Measurements from ENCODE around the gene TSPAN4.

TSPAN4 gene, protein sequence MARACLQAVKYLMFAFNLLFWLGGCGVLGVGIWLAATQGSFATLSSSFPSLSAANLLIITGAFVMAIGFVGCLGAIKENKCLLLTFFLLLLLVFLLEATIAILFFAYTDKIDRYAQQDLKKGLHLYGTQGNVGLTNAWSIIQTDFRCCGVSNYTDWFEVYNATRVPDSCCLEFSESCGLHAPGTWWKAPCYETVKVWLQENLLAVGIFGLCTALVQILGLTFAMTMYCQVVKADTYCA

DNA sequence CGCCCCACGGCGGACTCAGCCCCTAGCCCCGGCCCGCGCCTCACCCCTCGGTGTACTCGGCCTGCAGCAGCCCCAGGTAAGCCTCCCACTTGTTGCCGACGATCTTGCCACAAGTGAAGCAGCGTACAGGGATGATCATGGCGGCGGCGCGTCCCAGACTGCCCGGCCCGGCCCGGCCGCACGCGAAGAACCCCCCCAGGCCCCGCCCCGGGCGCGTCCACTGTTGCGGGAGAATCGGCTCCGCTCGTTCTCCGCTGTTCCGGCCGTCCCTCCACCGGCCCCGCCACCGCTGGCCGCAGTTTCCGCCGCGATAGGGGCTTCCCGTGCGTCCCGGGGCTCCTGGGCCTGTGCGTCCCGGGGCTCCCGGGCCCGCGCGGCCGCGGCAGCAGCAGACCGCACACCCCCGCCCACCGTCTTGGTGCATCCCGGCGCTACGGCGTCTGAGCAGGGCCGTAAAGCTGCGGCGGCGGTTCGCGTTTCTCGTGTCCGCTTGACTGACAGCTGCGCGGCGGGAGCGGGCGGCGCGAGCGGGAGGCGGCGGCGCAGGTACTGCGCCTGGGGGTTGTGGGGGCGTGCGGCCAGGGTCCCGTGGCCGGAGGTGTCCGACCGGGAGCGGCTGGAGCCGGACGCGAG, at the start of gene TSPAN4, which contains the start of gene POLR2L:
Gene TSPAN4, plus strand, starts transcription at position 483 of the 633 bp plus-strand sequence. CDS start 7,453 bp downstream, outside the sequence.
Gene POLR2L, minus strand, starts transcription at position 160 of the 633 bp plus-strand sequence. Its CDS starts 21 bp downstream, at position 139.
- in situ Hi-C loops (cut with MboI; ENCODE audit: low sequenced_read_pairs), result no loop called here

DNA sequence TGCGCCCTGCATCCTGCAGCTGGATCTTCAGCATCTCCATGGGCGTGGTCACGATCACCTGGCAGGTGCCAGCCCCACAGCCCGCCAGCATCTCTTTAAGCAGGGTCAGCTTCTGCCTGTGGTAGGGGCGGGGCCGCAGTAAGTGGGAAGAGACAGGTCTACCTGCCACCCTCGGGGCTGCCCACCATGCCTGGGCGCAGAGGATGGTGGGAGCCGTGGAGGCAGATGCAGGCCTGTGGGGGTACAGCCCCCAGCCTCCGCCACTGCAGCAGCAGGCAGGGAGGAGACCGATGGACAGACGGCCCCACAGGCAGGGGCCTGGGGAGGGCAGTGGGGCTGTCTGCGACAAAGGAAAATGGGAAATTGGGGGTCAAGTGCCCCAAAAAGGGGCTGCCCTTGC, 49.8 kb upstream of the TSPAN4 start:
- in situ Hi-C loops (cut with MboI; ENCODE audit: low sequenced_read_pairs), result no loop called here

DNA sequence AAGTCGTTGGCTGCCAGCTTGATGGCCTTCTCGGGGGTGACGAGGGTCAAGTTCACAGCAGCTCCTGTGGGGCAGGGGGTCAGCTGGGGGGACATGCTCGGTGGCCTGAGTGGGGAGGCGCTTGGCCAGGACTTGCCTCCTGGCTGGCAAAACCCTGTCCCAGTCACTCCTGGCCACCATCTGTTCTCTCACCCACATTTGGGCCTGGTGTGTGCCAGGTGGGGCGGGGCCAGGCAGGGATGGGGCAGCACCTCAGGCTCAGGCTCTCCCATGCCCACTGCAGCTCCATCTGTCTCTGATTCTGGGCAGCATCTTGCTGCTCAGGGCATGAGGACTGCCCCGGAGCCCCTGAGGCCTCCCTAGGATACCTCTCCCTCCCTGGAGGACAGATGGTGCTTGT, 49.1 kb upstream of the TSPAN4 start:
- in situ Hi-C loops (cut with MboI; ENCODE audit: low sequenced_read_pairs), result no loop called here

DNA sequence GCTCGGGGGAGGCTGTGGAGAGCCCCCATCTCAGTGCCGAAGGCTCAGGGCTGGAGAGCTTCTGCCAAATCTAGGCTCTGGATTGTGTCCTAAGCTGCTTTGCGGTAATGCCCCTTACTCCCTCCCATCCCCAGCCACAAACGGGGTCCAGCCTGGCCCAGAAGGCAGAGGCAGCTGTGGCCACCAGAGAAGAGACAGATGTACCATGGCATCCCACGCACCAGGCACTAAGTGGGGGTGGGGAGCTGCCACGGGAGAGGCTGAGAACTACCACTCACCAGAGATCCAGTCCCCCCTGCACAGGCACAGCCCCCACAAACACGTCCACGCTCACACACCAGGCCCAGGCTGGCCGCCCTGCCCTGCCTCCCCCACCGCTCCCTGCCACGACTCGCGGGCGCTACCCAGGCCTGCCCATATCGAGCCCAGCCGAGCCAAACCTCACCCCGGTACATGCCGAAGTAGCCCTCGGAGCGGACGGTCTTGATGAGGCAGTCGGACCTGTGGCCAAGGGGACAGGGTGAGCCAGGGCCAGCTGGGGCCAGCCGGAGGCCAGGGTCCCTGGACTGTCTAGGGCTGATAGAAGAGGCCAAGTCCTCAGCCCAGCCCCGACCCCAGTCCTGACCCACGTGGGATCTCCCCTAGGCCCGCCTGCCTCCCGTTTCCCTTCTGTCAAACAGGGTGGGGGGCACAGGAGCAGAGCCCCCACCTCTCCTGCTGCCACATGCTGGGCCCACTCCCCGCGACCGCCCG, 48.5 kb upstream of the TSPAN4 start:
- in situ Hi-C loops (cut with MboI; ENCODE audit: low sequenced_read_pairs), result no loop called here

DNA sequence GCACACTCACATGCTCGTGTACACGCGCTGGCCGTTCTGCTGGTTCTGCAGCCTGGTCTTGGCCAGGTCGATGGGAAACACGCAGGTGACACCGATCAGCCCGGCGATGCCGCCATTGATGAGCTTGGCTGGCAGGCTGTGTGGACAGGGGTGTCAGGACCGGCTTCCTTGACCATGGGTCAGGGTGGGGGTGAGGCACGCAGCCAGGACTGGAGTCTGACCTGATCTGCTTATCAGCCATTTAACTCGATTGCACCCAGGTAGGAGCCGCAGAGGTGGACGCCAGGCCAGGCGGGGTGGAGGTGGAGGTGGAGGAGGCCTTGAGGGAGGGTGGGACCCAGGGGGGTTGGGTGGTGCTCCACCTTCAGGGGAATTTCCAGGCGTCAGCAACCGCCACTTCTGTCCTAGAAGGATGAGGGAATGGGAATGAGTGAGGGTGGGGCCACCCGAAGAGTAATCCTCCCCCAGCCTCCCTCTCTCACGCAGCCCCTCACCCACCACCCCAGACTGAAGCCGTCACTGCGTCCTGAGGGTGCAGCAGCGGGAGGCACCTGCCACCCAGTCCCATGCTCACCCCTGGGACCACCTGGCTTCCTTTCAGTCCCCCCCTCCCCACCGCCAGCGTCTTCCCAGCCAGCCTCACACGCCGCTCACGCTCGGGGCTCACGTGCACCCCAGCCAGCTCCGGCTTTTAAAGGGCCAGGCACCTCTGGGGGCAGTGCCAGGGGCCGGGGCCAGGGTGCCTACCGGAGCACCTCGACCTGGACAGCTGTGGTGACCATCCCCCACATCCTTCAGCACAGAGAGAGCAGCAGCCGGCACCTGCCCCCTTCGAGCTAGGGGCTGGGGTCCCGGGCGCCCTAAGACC, 47.7 kb upstream of the TSPAN4 start:
- in situ Hi-C loops (cut with MboI; ENCODE audit: low sequenced_read_pairs), result no loop called here

DNA sequence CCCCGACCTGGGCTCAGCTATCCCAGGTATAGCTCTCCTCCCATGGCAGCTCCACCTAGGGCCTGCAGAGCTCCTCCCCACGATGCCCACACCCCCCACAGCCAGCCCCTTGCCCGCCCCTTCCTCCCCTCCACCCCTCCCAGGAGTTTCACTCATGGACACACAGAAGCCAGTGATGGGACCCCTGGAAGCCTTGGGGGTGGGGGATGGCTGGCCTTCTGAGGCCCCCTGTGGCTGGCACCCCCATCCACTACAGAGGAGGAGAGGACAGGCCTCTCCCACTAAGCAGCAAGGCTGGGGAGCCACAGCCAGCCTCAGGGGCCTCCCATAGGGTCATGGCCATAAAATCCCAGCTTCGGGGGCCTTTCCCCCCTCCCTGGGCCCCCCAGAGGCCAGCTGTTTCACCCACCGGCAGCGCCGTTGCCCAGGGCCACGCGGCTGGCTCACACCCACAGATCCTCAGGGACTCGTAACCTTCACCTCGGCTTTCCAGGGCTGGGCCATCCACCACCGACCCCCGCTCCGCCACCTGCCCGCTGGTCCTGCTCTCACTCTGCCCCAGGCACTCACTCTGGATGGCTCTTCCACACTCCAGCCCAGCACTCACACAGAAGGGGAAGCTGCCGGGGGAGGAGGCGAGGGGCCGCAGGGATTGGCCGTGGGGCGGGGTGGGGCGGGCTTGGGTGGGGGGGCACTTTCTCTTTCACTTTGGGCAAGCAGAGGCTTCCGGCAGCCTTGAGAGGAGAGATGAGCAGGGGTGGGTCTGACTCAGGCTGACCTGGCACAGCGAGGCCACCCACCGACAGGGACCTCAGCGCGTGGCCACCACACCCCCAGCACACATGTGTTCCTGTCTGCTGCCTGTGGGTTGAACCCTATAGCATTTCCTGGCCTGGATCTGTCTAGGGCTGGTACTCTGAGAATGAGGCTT, 46.8 kb upstream of the TSPAN4 start:
- in situ Hi-C loops (cut with MboI; ENCODE audit: low sequenced_read_pairs), result no loop called here

DNA sequence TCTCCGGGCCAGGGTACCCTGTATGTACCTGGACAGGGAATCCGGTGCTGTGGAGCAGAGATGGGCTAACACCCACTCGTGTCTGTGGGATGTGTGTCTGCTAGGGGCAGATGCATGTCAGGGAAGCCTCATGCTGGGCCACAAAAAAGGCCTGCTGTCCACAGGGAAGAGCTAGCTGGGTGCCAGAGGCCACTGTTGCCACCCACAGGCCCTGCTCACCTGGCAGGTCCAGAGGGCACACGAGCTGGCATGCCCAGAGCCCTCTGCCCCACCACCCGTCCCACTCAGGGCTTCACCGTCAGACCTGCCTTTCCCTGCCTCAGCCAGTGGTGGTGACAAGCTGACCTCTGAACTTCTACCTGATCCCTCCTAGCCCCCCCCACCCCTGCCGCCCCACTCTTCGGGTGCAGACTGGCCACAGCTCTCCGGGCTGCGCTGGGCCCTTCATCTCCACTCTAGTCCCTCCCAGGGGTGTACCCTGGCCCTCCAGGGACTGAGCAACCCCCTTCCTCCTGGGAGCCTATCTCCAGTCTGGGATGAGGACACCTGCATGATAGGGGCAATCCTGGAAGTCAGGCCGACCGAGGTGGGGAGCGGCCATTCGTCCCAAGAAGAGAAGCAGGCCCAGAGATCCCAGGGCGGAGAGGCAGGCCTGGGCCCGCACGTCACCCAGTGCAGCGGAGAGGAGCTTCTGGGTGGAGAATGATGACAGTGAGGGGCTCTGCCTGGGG, 45.9 kb upstream of the TSPAN4 start:
- in situ Hi-C loops (cut with MboI; ENCODE audit: low sequenced_read_pairs), result no loop called here

DNA sequence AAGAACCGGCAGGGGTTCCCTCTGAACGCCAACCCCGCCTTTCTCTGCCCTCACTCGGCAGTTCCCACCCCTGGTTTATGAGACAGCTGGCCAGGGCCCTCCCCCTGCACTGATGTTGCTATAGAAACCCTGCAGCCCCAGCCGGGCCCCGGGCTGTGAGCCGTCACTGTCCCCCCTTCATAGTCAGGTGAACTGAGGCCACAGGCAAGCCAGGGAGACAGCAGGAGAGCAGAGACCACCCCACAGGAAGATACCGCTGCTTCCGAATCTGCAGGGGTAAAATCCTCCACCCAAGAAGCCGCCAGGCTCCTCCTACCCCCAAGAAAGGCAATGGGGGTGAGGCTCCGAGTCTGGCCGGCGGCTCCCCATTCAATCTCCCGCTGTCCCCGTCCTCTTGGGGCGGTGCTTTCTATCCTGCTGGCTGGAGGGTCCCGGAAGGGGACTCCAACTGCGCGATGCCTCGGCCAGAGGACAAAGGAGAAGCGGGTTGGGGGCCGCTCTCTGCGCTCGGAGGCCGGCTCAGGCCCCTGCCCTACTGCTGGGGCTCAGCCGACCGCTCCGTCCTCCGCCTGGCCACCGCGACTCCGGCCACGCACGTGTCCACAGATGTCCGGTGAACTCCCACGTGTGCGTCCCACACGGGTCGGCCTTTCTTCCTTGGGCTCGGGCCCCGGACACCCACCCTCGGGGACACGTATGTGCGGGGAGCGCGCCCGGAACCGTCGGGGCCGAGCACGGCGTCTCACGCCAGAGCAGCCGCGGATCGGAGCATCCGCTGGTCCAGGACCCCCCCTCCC, 45.2 kb upstream of the TSPAN4 start:
- in situ Hi-C loops (cut with MboI; ENCODE audit: low sequenced_read_pairs), result no loop called here

DNA sequence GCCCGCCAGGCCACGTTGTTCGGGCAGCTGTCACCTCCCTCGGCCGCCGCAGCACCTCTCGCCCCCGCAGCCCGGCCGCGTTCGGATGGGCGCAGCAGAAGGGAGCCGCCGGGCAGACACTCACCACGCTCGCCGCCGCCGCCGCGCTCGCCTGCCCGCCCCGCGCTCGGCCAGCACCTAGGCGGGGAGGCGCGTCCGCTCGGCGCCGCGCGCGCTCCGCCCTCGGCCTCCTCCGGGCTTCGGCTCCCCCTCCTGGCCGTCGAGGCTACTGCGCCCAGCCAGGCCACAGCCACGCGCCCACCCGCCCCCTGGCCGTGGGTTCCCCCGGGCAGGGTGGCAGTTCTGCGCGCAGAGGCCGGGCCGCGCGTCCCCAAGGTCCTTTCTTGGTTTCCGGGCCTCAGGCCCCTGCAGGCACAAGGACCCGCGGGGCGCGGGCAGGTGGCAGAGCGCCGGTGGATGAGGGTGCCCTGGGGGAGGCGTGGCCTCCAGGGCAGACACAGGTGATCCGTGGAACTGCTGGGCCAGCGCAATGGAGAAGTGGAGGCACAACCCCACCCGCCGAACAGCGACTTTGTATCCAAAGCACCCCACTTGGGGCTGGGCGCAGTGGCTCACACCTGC, 44.4 kb upstream of the TSPAN4 start, which contains the start of gene SLC25A22:
Gene SLC25A22, minus strand, starts transcription at position 189 of the 621 bp plus-strand sequence. CDS start 3,275 bp downstream, outside the sequence.
- in situ Hi-C loops (cut with MboI; ENCODE audit: low sequenced_read_pairs), result no loop called here

DNA sequence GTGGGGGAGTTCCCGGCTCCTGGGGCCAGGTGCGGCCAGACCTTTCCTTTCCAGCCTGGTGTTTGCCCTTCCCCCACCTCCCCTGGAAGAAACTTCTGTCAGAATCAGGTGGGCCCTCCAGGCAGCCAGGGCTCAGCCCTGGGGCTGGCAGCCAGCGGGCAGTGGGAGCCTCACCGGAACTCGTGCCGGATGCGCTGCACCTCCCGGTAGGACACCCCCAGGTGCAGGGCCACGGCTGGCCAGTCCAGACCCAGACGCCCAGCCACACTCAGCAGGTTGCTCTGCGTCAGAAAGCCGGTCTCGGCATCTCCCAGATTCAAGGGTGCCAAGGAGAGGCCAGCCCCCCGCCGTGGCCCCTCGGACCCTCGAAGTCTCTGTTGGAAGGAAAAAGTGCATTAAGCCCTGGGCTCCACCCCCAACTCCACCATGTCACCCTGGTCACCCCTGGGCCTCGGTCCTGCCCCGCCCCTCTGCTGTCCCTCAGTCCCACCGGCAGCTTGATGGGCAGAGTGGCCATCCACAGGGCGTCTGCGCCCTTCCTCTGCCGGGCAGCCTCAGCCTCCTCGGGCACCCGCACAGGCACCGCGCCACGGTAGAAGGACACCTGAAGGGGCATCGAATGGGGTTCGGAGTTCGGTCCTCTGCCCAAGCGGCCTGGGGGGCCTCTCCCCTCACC, 42.9 kb upstream of the TSPAN4 start:
- in situ Hi-C loops (cut with MboI; ENCODE audit: low sequenced_read_pairs), result no loop called here

DNA sequence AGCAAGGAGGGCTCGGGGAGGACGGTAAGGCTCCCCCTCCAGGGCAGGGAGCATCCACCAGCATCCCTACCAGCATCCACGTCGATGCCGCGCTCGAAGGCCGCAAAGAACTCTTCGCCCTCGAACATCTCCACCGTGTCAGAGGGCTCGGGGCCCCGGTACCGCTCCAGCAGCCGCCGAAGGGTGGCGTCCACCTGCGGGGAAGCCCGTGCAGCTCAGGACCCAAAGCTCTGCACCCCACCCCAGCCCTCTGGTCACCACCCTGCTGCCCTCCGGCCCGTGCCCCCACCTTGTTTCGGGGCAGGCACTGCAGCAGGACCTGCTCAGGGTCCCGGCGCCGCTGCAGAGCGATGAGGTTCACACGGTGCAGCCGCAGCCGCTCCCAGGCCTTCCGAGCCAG, 42.2 kb upstream of the TSPAN4 start:
- in situ Hi-C loops (cut with MboI; ENCODE audit: low sequenced_read_pairs), result no loop called here

DNA sequence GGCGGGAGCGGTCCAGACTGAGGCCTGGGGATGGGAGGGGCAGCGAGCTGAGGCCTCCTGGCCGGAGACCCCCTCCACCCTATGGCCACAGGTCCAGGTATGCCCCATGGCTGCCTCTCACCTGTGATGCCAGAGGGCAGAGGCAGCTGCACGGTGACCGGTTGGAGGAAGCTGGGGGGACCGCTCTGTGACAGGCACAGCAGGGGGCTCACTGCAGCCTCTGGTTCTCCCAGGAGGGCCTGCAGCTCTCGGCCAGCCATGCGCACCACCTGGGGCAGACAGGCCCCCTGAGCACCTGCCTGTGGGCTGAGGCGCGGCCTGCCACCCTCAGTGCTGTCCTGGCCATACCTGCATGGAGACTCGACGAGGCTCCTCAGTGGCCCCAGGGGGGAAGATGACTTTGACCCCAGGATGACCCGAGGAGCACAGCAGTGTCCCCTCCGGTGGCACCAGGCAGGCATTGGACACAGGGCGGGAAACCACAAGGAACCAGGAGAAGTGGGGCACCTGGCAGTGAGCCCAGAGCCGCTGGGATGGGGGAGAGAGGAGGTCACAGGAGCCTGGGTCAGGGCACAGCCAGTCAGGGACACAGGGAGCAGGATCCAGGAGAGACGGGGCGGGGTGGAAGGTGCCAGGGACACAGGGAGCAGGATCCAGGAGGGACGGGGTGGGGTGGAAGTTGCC, 41.4 kb upstream of the TSPAN4 start:
- in situ Hi-C loops (cut with MboI; ENCODE audit: low sequenced_read_pairs), result no loop called here

DNA sequence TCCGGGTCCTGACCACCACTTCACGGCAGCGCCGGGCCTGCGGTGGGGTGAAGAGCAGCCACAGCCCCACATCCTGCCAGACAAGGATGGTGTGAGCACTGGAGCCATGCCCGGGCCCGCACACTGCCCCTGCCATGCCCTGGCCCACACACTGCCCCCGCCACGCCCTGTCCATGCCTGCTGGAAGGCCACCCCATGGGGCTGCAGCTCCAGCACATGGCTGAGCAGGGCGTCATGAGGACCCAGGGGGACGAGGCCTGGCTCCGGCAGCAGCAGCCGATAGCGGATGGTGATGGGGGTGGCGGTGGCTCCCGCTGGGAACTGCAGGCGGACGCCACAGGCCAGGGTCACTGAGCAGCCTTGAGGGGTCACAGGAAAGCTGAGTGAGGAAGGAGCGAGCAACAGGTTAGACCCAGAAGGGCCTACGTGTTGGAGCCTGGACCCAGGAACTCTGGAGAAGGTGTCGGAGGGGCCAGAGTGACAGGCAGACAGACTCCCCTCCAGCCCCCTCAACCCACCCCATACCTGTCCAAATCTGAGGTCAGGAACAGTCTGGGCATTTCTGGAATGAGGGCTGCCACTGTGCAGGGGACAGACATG, 40.5 kb upstream of the TSPAN4 start:
- in situ Hi-C loops (cut with MboI; ENCODE audit: low sequenced_read_pairs), result no loop called here

DNA sequence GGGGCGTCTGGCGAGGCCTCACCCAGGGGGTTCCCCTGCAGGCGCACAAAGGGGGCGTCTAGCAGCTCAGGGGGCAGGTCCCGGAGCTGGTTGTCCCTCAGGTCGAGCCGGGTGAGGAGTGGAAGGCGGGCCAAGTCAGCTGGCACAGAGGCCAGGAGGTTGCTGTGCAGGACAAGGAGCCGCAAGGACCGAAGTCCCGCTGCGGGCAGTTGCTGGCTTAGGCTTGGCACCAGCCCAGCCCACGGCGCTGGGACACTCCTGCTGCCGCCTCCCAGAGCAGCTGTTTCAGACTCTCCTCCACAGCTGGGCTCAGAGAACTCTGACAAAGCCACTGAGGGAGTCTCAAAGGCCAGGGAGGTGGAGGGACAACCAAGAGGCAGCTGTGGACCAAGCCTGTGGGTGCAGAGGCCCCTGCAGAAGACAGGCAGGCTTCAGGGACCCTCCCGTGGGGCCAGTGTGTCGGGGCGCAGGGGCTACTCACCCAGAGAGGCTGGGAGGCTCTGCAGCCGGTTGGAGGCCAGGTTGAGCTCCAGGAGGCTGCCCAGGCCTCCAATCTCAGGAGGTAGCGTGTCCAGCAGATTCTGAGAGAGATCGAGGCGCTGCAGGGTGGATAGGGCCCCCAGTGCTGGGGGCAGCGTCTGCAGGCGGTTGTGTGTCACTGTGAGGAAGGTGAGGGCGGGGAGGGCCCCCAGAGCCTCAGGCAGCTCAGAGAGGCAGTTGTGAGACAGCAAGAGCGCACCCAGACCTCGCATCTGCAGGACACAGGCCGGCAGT, 39.8 kb upstream of the TSPAN4 start:
- in situ Hi-C loops (cut with MboI; ENCODE audit: low sequenced_read_pairs), result no loop called here

DNA sequence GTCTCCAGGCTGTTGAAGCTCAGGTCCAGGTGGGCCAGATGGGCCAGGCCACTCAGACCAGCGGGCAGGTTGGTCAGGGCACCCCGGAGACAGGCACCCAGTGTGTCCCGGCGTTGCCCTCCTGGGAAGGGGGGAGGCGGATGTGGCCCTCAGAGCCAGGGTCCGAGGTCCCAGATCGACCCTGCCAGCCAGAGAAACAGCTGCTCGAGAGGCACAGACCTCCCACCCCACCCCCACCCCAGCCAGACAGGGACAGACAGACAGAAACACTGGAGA, 39.2 kb upstream of the TSPAN4 start:
- in situ Hi-C loops (cut with MboI; ENCODE audit: low sequenced_read_pairs), result no loop called here

Data from hTERT RPE-1 (cell line).